ENCODE measurements around the gene FOXF1.

DNA sequence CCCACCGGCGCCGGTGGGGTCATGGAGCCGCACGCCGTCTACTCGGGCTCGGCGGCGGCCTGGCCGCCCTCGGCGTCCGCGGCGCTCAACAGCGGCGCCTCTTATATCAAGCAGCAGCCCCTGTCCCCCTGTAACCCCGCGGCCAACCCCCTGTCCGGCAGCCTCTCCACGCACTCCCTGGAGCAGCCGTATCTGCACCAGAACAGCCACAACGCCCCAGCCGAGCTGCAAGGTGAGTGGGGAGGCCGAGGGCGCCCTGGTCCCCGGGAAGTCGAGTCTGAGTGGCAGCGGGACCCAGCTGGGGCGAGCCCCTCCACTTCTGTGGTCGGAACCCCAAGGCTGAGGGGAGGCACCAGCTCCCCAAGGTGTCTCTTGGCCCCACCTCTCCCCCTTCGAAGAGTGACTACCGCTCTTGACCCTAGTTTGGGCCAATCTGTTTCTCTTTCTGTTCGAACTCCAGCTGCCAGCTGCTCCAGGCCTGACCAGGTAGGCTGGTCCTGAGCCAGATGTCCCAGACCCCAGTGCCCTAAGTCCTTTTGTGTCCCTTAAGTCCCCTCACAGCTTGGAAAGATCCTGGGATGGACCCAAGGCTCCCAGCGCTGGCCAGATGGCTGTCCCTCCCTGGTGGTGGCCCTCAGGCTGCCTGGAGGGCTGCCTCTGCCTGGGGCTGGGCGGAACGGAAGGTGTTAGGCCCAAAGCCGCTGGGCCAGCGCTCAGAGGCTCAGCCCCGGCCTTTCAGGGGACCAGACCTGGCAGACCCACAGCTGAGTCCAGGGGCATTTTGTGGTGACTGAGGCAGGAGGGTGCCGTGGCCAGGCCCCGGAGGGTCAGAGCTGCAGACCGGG lies 1.2 kb downstream of the FOXF1 start:
- TF ChIP-seq, protein P1, sequence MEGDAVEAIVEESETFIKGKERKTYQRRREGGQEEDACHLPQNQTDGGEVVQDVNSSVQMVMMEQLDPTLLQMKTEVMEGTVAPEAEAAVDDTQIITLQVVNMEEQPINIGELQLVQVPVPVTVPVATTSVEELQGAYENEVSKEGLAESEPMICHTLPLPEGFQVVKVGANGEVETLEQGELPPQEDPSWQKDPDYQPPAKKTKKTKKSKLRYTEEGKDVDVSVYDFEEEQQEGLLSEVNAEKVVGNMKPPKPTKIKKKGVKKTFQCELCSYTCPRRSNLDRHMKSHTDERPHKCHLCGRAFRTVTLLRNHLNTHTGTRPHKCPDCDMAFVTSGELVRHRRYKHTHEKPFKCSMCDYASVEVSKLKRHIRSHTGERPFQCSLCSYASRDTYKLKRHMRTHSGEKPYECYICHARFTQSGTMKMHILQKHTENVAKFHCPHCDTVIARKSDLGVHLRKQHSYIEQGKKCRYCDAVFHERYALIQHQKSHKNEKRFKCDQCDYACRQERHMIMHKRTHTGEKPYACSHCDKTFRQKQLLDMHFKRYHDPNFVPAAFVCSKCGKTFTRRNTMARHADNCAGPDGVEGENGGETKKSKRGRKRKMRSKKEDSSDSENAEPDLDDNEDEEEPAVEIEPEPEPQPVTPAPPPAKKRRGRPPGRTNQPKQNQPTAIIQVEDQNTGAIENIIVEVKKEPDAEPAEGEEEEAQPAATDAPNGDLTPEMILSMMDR (IDR thresholded peaks at IDR 0.05), result no peak
- TF ChIP-seq EZH2 (IDR thresholded peaks at IDR 0.05), result peak; percentile 96
- peak; percentile 91 for TF ChIP-seq EZH2phosphoT487 (IDR thresholded peaks at IDR 0.05)

Data from neural progenitor cell (in vitro differentiated cells).